Fibroblast of the aortic adventitia (primary cell): ENCODE results near the gene APBA1. TPM values are rescaled to one million over a fixed set of nuclear protein-coding genes. Genes with fewer than 3 reads are reported as not detected.
"Not testable (repeated sequence)": the region's sequence is repeated elsewhere in the genome, so short reads cannot be mapped to it uniquely, and the experiment has no call there.

Experiments used
- DNase-seq: peaks from one replicate; pipeline ENCODE4 v3.0.0-alpha.2; 2010; ENCODE audit warnings: low read depth
- H3K4me3 ChIP-seq: 2 replicates; pipeline ENCODE4 v1.5.1; 2011; ENCODE audit warnings: low read depth, mild to moderate bottlenecking, control low read depth, low read length, moderate library complexity
- total RNA-seq: library from RNA; depleted of rRNA; stranded (reverse); fragments of >200 nt; gene quantifications from 2 replicates; pipeline ENCODE4 v1.2.3, GENCODE V29; 2012; ENCODE audit warnings: low replicate concordance
- TF ChIP-seq, protein P1 (sequence below): IDR thresholded peaks from 2 replicates; pipeline ENCODE4 v1.5.1; 2011; ENCODE audit warnings: mild to moderate bottlenecking, low read length, control low read depth, inconsistent platforms; ENCODE audit not compliant: insufficient read depth

The APBA1 gene
- total RNA-seq, 1 donor, result 12.4 TPM

DNA sequence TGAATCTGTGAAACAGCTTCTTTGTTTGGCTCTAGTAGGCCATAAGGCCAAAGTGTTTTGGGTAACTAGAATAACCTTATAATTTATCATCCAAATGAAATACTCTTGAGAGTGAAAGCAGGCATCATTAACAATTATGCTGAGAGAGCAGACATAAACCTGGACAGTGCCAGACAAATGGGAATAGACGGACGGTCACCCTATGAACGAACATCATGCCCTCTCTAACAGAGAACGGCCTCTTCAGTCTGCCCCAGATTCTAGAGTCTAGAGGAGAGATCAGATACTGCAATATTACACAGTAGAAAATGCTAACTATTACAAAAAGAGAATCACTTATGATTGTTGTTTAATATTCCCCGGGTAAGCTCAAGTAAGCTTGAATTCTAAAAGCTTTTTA lies 68.5 kb downstream of the APBA1 start:
- TF ChIP-seq, protein P1, sequence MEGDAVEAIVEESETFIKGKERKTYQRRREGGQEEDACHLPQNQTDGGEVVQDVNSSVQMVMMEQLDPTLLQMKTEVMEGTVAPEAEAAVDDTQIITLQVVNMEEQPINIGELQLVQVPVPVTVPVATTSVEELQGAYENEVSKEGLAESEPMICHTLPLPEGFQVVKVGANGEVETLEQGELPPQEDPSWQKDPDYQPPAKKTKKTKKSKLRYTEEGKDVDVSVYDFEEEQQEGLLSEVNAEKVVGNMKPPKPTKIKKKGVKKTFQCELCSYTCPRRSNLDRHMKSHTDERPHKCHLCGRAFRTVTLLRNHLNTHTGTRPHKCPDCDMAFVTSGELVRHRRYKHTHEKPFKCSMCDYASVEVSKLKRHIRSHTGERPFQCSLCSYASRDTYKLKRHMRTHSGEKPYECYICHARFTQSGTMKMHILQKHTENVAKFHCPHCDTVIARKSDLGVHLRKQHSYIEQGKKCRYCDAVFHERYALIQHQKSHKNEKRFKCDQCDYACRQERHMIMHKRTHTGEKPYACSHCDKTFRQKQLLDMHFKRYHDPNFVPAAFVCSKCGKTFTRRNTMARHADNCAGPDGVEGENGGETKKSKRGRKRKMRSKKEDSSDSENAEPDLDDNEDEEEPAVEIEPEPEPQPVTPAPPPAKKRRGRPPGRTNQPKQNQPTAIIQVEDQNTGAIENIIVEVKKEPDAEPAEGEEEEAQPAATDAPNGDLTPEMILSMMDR, result no peak
- H3K4me3 ChIP-seq, result no peak overlapping the region
- no peak for DNase-seq

DNA sequence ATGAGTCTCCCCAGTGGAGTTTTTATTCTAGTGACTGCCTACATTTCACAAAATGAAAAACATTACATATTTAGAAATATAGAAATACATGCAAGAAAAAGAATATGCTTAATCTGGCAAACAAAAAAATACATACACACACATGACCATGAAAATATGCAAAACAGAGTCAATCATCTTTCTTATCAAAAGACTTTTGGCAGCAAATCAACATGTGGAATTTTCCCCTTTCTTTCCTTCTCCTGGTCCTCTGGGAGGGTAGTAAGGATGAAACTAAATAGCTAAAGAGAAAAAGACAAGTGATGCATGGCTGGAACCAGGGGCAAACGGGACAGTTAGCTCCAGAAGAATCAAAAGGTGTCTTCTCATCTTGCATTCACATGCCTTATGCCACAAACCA lies 69.4 kb downstream of the APBA1 start:
- TF ChIP-seq, protein P1, result no peak
- H3K4me3 ChIP-seq, result no peak overlapping the region
- DNase-seq, result peak; percentile 60

DNA sequence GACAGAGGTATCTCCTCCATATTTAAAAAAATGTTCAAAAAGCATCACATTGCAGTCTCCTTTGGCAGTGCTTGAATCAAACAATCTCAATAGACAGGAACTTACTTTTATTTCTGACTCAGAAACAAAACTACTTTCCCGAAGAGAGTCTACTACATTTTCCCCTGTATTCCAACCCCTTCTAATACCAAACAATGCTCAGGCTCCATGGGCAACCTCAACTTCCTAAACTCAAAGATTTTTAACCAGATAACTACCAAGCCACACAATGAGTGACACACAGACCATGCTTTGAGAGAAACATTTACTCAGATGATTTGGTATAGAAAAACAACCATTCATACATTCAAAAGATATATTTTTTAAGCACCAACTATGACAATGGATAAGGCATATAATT lies 70.5 kb downstream of the APBA1 start:
- no peak for DNase-seq
- TF ChIP-seq, protein P1, result no peak
- H3K4me3 ChIP-seq, result no peak overlapping the region

DNA sequence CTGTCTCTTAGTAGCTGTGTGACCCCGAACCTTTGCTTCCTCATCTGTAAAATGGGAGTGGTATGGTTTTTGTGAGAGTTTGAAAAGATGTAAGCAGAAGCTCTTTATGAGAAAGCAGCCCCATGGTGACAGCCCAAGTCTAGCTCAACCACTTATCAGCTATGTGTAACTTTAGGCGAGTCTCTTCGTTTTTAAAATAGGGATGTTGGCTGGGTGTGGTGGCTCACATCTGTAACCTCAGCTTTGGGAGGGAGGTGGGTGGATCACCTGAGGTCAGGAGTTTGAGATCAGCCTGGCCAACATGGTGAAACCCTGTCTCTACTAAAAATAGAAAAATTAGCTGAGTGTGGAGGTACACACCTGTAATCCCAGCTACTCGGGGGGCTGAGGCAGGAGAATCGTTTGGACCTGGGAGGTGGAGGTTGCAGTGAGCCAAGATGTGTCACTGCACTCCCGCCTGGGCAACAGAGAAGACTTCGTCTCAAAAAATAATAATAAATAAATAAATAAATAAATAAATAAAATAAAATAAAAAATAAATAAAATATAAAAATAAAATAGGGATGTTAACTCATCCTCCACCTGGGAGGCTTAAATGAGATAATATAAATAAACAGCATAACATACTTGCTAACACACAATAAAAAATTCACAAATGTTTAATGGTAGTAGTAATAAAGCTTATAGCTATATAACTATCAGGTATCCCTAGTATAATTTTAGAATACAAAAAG lies 71.7 kb downstream of the APBA1 start:
- H3K4me3 ChIP-seq, result no peak overlapping the region
- DNase-seq, result no peak
- TF ChIP-seq, protein P1, result no peak

DNA sequence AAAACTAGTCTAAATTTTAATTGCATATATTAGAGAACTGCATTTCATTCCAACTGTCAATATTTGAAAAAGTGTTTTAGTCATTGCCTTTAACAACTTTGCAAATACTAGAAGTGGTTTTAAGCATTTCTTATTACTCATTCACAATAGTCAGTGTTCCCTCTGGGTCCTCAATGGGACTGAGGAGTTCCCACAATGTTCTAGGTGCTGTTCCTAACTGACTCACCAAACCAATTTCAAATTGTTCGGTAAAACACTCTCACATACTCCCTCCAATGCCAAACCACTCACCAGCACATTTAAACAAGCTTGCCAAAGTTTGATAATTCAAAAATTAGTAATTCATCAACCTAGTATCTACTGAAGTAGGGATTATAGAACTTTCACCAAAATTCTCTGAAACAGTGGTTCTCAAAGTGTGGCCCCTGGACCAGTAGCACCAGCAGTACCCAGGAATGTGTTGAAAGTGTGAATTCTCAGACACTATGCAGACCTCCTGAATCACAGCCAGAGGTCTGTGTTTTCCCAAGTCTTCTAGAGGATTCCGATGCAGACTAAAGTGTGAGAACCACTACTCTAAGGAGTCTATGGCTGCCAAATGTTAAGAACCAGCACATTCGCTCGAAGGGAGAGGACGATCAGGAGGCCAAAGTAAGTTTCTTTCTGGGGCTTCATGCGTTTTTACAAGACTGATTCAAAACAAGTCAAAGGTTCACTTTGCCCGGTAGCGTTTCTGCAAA lies 72.8 kb downstream of the APBA1 start:
- H3K4me3 ChIP-seq, result no peak overlapping the region
- DNase-seq, result peak; percentile 71
- TF ChIP-seq, protein P1, result no peak

DNA sequence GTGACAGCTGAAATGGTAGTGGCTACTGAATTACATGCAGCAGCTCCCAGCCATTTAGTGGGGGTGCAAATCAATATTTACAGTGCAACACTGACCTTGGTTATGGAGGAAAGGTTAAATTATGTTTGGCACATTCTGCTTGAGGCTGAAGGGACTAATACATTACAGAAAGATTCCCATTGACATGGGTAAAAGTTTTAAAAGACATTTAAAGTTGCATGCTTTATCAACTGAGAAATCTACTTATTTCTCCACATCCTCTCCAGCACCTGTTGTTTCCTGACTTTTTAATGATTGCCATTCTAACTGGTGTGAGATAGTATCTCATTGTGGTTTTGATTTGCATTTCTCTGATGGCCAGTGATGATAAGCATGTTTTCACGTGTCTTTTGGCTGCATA lies 75.3 kb downstream of the APBA1 start:
- not testable (repeated sequence) for H3K4me3 ChIP-seq, DNase-seq

DNA sequence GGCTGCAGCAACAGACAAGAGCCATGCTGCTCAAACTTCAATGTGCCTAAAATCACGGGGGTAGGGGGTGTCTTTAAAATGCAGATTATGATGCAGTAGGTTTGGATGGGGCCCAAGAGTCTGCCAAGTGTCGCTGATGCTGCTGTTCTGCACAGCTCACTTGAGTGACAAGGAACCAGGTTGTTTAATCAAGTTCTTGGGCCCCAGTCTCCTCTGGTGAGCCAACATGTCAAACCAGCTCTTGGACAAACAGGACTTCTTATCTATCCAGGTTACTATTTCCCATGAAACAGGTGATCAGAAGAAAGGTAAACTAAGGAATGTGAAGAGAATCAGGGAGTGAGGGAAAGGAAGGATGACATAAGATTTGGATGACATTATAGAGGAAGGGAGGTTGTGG lies 78.0 kb downstream of the APBA1 start:
- TF ChIP-seq, protein P1, result no peak
- no peak for DNase-seq
- no peak overlapping the region for H3K4me3 ChIP-seq
